ENCODE data around the gene PDZD2.
"Not testable (repeated sequence)": the region's sequence is repeated elsewhere in the genome, so short reads cannot be mapped to it uniquely, and the experiment has no call there.

PDZD2 gene

DNA sequence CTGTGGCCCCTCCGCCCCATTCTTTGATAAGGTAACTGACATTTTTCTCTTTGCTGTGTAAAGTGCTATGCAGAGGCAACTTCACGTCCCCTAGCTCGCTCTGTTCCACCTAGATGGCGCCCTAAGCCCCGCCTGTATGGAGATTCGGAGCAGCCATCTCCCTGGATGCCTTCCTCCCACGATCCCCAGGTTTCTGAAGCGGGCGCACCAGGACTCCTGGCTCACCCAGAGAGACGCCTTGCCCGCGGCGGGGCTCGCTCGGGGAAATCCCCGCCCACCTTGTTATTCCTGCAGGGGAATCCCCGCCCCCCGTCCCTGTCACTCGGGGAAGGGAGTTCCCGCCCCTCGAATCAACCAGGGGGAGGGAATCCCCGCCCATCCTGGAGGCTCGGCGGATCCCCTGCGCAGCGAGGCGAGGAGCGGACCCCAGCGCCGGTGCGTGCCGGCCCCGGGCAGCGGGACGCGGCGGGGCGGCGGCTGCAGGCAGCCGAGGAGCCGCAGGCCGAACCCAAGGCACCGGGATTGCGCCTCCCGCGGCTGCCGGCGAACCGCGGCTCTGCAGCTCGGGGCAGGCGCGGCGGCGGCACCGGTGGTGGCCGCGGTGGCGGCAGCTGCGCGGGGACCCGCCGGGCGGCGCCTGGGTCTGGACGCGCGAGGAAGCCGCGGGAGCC lies at the start of gene PDZD2:
Gene PDZD2 (plus strand): TSS at position 384 of the 671 bp plus-strand sequence.
- DNase-seq (ENCODE audit: low read depth in 2 of 2): peak; percentile 72 to 76

DNA sequence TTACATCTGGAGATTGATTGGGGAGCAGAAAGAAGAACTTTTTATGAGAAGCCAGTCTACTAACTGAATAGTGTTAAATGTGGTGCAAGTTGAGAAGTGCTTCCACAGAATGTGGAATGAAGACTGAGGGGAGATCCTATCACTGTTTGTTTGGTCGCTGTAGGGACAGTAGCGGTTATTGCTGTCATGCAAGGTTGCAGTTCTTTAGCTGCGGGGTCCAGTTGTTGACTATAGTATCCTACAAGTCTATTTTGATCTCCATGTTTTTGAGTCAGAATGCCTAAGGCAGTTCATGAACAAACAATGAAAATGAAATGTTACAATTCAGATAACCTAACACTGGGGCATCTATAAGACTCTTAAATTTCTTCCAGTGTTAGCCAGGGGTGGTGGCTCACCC lies 45.3 kb upstream of the PDZD2 start:
- DNase-seq (ENCODE audit: low read depth in 2 of 2): no peak

- DNase-seq (ENCODE audit: low read depth in 2 of 2): no peak
Measured at GRCh38 chr5:31596354-31596753, 42.6 kb upstream of the PDZD2 start.

DNA sequence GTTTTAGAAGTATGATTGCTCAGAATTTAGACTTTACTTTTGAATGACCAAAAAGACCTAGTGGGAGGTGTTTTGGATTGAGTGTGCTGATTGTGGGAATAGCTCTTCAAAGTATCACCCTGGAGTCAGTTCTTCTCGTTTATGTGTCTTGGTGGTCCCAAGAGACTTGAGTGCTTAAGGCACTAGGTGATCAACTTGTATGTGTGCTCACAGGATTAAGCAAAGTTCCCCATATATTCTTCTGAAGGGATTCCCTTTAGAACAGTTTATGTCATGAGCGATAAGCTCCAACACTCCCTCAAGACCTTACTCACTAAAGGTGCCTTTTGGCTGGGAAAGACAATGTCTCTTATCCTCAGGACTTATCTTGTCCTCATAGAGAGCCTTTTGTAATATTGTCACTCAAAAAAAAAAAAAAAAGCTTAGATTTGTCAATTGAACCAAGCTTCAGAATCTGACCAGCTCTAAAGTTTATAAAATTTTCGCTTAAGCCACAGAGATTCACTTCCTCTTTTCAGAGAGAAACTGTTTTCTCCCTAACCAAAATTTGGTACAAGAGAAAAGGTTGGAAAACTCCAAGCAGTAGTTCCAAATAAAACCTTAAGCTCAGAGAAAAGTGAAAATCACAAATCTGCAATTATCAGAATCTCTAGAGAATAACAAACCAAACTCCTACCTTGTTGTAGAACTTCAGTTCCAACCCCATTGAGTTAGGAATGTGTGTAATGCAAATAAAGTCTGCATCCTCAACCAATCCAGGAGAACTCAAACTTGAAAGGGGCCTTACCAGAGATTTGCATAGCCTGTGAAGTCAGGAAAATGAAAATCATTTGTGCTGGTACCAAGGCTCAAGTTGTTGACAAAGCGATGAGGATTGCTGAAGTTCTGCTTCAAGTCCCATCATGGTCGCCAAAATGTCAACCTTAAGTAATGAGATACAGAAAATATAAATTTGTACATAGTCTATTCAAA lies 40.0 kb upstream of the PDZD2 start:
- no peak for DNase-seq (ENCODE audit: low read depth in 2 of 2)

- not testable (repeated sequence) for DNase-seq (ENCODE audit: low read depth in 2 of 2)
Measured at GRCh38 chr5:31602305-31602704, 36.6 kb upstream of the PDZD2 start.

DNA sequence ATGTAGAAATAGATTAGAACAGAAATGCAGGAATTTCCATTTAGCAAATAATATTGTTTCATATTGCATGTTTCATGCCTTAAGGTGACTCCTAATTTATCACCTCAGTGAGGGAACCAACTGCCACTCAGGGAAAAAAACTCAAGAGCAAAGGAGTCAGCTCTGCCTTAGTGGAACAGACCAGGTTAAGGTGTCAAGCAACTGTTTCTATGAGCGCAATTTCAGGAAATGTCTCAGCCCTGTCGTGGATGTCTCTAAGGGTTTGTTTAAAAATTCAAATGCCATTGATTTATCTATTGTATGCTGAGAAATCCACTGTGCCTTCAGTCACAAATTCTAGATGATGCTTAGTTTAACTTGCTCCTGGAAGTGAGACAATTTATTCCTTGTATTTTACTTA lies 34.7 kb upstream of the PDZD2 start:
- DNase-seq (ENCODE audit: low read depth in 2 of 2): no peak

- DNase-seq (ENCODE audit: low read depth in 2 of 2): no peak
Measured at GRCh38 chr5:31604644-31605043, 34.3 kb upstream of the PDZD2 start.

GRCh38 chr5:31605920-31606319 lies 33.0 kb upstream of the PDZD2 start:
- DNase-seq (ENCODE audit: low read depth in 2 of 2): no peak

DNA sequence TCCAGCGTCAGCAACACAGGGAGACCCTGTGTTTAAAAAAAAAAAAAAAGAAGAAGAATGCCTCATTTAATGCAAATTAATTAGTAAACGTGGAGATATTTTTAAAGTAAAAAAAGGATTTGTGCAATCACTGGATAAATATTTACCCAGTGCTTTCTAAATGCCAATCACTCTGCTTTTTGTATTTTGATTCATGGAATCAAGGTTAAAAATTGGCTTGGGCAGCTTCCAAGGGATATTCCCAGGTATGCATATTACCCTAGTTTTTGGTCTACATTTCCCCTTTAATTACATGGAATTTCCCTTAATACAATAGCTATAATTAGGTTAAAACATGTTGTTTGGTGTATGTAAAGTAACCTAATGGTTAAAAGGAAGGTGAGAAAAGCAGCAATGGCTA lies 31.4 kb upstream of the PDZD2 start:
- DNase-seq (ENCODE audit: low read depth in 2 of 2): no peak

DNA sequence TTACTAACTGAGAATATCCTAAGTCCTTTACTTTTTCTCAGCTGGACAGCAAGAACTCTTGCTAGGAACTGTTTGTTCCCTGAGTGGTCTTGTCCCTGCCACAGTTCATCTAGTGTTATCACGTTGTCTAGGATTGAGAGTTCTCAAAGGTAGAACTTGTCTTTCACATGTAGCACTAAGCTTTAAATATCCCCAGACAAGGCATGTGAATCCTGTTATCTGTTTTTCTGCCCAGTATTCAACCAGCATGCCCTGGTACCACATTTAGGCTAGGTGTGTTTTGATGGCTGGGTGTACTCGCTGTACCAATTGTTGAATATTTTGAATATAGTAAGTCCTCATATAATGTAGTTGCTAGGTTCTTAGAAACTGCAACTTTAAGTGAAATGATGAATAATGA lies 27.9 kb upstream of the PDZD2 start:
- no peak for DNase-seq (ENCODE audit: low read depth in 2 of 2)

- DNase-seq (ENCODE audit: low read depth in 2 of 2): no peak
Measured at GRCh38 chr5:31613651-31614050, 25.3 kb upstream of the PDZD2 start.

- no peak for DNase-seq (ENCODE audit: low read depth in 2 of 2)
Measured at GRCh38 chr5:31614151-31615020, 24.5 kb upstream of the PDZD2 start.

DNA sequence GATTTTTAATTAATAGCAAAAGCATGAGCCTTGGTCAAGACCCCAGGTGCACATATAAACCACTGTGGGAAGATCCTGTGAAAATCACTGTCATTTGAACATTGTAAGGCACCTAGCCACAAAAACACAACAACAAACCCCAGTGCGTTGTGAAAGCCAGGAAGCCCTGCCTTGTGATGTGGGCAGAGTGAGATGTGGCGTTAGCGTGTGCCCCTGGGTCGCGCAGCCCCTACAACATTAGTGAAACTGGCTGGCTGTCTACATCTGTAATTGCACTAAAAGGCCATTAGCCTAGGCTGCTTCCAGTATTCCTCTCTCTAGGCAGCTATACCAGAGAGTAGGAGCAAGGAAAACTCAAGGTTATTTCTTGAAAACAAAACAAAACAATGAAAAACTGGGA lies 21.1 kb upstream of the PDZD2 start:
- DNase-seq (ENCODE audit: low read depth in 2 of 2): no peak

DNA sequence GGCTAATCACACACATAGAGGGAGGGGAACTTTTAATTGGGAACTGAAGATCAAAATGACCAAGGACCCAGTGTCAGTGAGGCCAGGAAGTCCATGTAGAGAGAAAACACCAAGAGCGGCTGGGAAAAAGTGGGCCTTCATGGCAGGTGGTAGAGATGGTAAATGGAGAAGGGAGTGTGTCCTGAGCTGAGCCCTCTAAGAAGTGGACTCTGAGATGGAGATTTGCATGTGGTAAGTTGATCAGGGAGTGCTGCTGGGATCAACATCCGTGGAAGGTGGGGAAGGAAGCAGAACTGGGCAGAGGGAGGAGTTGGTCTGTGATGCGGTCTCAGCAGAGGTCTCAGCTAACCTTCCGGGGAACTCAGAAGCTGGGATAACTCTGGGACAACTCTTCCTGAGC lies 18.9 kb upstream of the PDZD2 start:
- no peak for DNase-seq (ENCODE audit: low read depth in 2 of 2)

- DNase-seq (ENCODE audit: low read depth in 2 of 2): no peak
Measured at GRCh38 chr5:31623249-31623648, 15.7 kb upstream of the PDZD2 start.

GRCh38 chr5:31625394-31625793 lies 13.5 kb upstream of the PDZD2 start:
- DNase-seq (ENCODE audit: low read depth in 2 of 2): no peak

- no peak for DNase-seq (ENCODE audit: low read depth in 2 of 2)
Measured at GRCh38 chr5:31626156-31626555, 12.8 kb upstream of the PDZD2 start.

GRCh38 chr5:31626604-31627234 lies 12.2 kb upstream of the PDZD2 start:
- no peak for DNase-seq (ENCODE audit: low read depth in 2 of 2)

DNA sequence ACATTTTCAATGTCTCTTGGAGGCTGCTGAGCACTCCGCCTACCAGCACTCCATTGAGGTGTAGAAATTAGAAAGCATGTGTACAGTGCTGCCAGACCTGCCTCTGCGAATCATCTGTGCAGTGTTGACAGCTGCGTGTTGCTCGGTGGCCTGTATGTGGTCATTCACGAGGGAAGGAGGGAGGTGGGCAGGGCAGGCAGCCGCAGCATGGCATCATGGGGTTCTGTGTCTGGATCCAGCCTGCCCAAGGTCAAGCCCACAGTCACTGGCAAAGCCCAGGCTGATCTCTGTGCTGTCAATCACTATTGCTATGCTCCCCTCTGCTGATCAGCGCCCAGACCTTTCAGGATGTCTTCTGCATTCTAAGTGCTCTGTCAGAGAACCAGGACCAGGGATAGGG lies 8.0 kb upstream of the PDZD2 start:
- no peak for DNase-seq (ENCODE audit: low read depth in 2 of 2)

DNA sequence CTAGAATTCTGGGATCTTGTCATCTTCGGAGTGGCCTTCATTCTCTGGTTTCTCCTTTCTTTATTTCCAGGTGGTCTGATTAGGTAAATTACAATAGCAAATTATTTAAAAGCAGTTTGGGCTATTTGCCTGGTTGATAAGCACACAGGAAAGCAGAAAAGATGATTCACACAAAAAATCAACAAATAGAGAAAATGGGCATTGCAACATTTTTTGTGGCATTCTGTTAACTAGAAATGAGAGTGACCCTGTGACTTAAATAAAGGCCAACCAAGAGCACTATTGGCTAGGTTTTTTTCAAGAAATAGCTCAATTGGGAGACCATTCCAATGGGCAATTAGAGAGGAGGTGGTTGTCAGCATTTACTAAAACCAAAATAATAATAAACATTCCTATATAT lies 6.5 kb upstream of the PDZD2 start:
- DNase-seq (ENCODE audit: low read depth in 2 of 2): no peak

- DNase-seq (ENCODE audit: low read depth in 2 of 2): no peak
Measured at GRCh38 chr5:31635446-31635845, 3.5 kb upstream of the PDZD2 start.

- DNase-seq (ENCODE audit: low read depth in 2 of 2): no peak
Measured at GRCh38 chr5:31637851-31638250, 1.1 kb upstream of the PDZD2 start.
